SIG-M5 treated with dmso at 0.1 percent for 504 hours (cell line): ENCODE measurements around the gene TNNT2.

ENCODE experiments used
- DNase-seq: peaks from one replicate; lab custom pipeline; 2025; ENCODE audit not compliant: unreplicated experiment; lab: John Stamatoyannopoulos, UW

The TNNT2 gene

DNA sequence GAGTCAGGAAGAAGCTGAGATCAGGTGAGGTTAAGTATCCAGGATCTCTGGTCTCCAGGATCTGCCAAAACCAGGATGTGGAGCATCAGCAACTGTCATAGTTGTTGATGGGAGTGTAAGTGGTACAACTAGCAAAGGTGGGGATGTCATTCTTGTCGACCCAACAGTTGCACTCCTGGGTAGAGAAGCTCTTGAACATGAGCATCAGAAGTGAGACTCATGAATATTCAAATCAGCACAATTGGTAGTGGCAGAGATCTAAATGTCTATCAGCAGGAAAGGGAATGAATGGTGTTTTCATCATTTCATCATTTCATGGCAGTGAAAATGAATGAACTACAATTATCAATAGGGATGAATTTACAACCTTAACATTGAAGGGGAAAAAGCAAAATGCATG lies 25.9 kb upstream of the TNNT2 start:
- DNase-seq: no peak

DNA sequence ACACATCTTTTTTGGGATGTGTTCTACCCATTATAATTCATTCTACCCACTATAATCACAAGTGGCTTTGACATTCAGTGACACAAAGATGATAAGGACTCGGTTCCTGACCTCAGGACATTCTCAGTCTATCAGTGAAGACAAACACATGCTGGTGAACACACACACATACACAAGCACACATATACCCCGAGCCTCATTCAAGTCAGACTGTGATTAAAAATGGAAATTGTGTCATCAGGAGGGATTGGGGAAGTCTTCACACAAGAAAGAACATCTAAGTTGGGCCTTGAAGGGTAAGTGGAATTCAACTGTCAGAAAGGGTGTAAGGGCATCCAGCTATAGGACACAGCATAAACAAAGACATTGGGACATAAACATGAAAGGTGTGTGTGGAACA lies 24.2 kb upstream of the TNNT2 start:
- DNase-seq: peak; percentile 22

DNA sequence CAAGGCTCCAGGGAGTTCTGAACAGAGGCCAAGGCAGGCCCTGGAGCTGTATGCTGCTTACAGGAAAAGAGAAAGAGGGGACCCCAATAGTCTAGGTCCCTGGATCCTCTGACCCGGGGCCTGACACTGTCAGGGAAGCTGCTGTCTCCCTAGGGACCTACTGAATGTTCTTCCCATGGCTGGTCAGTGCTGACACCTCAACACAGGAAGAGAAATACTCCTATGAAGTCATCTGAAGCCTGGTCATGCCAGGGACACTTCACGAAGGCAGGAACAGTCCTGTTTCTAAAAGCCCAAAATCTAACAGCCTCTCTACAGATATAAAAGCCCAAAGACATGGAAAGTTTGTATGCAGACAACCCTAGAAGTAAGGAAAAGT lies 23.4 kb upstream of the TNNT2 start:
- no peak for DNase-seq

DNA sequence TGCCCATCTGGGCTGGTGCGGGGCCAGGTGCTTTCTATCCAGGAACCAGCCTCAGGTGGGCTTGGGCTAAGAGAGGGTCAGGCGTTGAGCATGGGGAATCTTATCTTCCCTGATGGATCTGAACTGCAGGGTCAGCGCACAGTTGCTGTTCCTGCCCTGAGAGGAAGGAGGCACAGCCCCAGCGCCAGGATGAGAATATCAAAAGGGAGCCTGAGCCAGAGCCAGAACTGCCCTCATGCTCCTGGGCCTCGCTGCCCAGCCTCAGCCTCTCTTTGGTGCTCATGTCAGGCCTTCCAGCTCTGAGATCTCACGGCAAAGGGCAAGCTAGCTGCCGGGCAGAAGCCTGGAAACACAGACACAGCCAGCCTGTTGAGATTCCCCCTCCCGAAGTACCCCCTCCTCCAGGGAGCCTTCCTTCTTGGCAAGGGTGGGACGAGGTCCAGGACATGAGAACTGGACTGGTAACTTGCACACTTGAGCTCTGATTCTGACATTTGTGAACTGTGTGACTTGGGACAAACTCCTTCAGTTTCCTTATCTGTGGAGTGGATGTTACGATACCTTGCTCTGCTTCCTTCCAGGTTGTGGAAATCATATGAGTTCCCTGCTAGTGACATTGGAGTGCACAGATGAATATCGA lies 22.9 kb upstream of the TNNT2 start:
- no peak for DNase-seq

DNA sequence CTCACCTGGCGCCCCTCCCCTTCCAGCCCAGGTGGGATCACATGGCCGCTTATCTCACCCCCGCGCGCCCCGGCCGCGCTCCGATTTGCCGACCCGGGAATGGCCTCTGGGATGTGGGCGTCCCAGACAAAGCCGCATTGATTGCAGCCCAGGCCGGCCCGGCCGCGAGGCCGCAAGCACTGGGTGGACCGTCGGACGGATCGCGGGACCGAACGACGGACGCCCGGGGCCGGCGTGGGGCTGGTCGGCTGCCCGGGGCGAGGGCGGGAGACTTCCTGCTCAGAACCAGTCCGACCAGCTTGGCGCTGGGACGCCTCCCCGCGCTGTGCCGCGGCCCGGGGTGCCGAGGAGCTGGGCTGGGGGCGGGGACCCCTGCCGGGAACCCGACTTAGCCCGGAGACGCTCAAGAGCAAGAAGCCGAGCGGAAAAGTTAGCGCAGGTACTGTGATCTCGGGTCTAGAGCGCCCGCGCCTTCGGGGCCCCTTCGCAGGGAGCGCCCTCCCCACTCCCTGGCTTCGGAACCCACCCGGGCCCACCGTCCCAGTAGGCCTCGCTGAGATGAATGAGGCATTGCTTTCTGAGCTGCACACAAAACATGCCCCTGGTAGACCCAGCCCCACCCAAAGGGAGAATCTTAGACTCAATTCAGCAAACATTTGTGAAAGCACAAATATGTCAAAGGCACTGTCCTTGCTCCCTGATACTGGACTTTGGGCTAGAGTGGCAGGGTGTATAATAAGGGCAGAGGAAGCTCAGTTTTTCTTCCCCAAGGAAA lies 22.1 kb upstream of the TNNT2 start:
- peak; percentile 13 for DNase-seq

DNA sequence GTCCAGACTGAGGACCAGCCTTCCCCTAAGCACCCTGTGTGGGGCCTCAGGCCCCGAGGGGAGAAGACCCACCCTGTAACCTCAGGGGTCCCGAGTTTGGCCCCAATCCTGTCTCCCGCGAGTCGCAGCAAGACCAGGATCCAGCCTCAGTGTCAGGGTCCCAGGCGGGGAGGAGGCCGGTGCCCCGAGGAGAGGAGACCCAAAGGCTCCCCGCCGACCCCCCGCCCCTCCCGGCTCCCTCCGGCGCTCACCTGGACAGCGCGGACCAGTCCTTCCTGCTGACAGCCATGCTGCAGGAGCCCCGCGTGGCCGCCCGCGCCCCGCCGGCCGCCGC lies 21.5 kb upstream of the TNNT2 start, which contains the start of gene LAD1:
TSS of gene LAD1 (minus strand) at position 307 of the 334 bp plus-strand sequence. CDS start at position 289, 18 bp downstream.
- no peak for DNase-seq

DNA sequence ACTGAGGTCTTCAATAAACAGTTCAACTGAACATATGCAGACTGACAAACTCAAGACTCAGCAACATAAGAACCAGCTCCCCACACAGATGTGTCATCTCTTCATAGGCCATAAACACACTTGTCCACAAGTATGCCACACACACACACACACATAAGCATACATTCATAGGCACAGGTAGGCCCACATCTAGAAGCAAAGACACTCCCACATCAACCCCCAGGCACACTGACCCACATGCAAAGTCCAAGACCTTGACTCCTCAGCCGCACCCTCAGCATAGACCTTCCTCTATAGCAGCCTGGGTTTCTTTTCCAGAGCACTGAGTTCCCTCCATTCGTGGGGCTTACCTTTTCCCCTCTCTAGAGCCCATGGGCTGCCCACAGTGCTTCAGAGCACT lies 20.2 kb upstream of the TNNT2 start:
- DNase-seq: no peak

DNA sequence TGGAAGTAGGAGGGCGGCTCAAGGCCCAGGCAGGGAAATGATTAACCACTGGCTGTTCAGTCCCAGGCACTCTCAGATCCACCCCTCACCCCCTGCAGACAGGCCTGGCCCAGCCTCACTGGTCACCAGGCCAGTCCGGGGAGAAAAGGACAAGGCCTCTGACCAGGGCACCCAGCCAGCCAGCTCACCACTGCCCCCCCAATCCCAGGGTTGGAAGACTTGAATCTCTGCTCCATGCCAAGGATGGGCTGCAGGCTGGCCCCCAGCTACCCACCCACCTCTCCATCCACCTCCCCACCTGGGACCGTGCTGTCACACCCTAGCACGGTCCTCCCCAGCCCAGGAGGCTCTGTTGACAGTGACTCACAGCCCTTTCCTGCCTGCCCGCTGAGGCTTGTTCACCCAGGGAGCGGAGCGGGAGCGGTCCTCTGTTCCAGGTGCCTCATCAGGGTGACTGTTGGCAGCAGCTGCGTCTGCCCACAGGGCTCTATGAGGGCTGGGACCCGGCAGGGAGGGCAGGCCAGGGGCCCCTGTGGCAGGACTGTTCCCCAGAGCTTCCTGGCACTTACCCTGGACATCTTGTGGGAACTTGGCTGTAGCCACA lies 19.5 kb upstream of the TNNT2 start:
- no peak for DNase-seq

DNA sequence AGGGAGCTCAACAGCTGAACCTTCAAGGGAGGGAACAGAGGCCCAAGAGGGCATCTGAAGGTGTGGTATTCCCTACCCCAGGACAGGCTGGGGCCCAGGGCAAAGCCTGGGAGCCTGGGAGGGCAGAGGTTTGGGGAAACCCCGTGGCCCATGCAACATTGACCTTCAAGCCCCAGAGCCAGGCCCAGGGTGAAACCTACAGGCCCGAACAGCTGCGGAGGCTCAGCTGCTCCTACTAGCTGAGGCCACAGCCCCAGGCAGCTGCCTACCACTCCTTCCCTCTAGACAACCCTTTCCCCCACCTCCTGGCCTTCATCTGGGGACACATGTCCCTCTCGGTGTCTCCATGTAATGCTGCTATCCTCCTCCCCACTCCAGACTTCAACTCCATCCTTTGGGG lies 18.5 kb upstream of the TNNT2 start:
- DNase-seq: no peak

DNA sequence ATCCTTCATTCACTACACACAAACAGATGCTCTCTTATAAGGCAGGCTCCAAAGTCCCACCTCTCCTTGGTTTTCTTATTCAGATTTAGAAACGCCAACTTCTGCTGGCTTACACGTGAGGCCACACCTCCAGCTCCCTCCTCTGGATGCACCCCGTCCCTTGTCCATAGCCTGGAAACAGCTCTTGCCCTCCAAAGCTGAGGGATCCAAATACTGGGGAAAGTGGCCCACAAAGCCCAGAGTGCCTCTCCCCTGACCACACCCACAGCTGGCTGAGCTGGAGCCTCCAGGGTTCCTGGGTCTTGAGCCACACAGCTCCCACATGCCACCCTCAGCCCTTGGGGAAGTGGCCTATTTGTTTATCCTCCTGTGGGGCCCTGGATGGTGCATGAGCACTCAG lies 17.1 kb upstream of the TNNT2 start:
- no peak for DNase-seq

DNA sequence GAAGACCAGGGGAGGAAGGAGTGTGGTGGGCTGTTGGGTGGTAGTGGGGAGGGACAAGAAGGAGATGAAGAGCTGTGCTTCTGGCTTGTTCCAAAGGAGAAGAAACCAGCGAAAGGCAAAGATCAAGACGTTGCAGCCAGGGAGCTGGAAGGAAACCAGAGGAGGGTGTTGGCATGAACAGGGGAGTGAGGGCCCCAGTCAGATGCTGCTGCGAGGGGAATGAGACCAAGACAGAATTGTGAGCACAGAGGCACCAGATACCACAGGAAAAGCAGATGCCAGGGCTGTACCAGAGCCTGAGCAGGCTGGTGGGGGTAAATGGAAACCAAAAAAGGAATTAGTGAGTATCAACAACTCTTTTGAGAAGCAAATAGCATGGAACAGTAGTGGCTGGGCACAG lies 15.6 kb upstream of the TNNT2 start:
- DNase-seq: no peak

DNA sequence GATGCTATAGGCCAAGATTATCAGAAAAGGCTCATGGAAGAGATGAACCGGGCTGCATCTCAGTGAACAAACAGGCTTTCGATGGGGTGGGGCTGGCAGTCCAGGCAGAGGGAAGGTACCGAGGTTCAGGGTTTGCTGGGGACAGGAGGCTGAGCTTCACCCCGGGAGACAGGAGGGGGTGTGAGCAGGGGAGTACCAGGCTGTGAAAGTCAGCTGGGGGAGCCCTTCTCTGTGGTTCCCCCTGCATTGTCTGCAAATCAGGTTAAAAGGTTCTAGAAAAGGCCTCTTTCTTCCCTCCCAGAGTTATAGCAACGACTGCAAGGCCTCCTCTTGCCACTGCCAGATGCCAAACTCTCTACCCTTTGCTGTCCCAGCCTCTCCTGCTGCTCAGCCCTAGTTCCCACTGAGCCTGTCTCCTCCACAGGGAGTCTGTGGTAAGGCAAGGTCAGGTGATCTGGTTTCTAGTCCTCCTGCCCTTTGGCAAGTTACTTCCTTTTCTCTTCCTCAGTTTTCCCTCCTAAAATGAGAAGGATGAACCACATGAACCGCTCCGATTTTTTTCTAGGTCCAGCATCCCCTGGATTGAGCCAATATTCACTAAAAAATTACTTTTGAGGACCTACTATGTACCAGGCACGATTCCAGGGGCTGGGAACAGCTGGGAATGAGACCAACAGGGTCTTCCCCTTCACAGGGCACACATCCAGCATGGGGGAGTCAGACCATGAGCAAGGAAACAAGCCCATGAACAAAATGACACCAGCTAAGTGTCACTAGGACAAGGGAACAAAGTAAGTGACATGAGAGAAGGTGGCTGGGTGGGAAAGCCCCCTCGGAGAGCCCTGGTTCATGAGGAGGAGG lies 14.4 kb upstream of the TNNT2 start:
- DNase-seq: no peak

DNA sequence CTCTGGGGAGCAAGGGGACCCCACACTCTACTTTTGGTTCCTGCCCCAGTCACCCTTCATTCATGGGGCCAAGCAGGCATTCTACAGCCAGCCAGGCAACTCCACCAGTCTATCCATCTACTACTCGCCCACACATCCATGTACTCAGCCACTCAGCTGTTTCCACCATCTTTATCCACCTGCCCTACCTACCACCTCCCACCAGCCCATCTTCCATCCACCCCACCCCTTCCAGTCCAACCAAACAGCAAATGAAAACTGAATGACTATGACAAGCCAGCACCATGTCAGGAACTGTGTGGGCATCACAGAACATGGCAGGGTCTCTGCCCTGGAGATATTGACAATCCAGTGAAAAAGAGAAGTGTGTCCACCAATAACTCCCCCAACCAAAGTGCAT lies 13.7 kb upstream of the TNNT2 start:
- no peak for DNase-seq

DNA sequence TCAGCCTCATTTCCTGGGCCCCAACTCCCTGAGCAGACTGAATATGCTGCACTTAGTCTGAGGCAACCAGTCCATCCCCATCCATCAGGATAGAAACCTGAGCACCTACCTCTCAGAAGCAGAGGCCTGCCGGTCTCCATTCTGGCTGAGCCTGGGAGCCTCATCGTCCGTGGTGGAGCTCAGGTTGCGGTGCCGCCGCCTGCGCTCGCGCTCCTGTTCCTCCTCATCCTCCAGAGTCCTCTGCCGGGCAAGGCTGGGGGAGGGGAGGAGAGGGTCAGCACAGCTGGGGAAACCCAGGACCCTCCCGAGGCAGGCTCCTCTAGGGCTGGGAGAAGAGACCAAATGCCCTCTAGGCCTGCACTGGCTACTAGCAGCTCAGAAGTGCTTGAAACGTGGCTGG lies 11.6 kb upstream of the TNNT2 start:
- DNase-seq: no peak

DNA sequence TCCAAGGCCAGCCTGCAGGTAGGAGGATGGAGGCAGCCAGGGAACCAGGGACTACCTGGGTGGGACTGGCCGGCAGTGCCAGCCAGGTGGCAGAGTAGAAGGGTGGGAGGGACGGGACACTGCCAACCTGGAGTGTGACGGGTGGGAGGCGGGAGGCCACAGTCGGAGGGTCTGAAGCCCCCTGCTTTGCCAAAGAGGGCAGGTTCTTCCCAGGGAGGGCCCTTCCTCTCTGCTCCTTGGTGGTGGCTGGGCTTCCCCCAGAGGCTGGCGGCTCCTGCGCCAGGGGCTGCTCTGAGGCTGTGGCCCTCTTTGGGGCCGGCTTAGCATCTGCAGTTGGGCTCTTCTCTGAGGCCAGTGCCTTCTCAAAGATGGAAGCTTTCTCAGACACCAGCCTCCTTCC lies 8.7 kb upstream of the TNNT2 start:
- DNase-seq: no peak

DNA sequence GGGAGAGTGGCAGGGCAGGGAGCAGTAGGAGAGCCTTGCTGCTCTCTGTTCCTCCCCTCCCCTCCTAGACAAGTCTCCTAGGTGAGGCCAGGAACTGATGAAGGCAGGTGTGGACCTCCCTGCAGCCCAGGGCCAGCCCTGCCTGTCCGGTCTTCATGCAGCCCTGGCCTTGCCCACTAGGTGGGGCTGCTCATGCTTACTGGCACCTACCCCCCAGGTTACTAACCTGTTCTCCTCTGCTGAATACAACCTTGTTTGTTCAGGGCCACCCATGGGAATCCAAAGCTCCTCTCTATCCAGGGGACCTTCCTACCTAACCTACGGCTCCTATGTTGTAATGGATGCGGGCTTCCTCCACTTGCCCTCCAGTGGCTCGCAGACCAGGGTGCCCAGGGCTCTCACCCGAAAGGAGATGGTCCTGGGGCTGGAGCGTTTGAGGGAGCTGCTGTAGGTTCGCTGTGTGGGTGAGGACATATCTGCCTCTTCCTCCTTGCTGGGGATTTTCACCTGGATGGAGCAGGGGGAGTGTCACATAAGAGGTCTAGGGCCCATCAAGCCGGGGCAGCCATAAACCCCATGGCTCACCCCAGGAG lies 7.9 kb upstream of the TNNT2 start:
- peak; percentile 63 for DNase-seq

DNA sequence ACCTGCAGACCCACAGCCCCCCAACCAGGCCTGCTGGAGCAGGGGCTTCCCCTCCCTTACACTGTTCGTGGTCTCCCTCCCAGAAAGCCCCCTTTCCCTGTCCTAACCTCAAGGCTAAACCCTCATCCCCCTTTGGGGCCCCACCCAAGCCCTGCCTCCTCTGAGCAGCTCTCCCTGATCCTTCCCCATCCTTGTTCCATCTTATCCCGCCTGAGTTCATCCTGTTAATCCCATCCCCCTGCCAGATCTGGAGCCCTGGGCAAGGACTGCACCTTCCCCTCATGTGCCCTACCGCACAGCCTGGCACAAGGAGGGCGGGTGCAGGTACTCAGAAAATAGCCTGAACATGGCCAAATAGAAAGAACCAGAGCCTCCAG lies 6.9 kb upstream of the TNNT2 start:
- no peak for DNase-seq

DNA sequence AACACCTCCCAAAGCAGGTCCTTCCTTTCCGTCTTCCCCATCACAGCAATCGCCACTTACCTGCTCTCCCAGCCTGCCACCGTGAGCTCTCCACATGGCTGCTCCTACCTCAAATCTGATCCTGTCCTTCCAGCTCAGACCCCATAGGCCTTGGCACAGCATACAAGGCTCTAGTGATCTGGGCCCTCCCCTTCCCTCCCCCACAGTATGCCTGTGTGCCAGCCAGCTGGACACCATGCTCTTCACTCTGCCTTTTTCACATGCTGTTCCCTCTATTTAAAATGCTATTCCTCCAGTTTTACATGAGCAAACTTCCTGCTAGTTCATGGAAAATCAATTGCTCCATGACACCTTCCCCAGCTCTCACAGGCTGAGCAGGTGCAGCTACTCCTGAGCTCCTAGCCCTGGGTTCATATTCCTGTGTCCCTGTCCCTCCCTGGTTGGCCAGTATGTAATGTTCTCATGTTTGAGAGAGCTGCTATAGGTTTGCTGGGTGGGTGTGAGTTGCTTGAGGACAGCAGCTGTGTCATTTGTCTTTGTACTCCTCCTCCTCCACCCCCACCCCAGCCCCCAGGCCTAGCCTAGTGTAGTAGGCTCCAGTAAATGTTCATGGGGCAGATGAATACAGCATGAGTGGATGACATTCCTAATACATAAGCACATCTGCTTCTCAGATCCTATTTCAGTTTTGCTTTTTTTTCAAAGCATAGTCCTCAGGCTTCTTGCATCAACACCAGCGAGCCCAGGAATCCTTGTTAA lies 6.3 kb upstream of the TNNT2 start:
- no peak for DNase-seq

DNA sequence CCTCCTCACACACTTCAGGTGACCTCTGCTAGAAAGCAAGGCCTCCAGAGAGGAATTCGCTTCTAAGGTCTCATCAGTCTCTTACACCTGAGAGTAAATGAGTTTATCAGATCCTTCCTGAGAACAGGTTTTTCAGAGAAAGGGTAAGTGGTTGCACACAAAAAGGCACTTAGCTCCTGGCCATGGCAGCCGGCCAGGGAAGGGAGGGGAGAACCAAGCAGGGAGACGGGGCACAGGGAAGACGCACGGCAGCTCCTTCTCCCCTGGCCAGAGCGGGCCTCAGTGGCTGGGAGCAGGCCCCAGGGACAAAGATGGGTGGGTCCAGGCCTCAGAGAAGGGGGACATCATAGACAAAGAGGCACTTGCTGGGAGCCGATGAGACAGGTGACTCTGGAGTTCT lies 3.6 kb upstream of the TNNT2 start:
- peak; percentile 63 for DNase-seq

DNA sequence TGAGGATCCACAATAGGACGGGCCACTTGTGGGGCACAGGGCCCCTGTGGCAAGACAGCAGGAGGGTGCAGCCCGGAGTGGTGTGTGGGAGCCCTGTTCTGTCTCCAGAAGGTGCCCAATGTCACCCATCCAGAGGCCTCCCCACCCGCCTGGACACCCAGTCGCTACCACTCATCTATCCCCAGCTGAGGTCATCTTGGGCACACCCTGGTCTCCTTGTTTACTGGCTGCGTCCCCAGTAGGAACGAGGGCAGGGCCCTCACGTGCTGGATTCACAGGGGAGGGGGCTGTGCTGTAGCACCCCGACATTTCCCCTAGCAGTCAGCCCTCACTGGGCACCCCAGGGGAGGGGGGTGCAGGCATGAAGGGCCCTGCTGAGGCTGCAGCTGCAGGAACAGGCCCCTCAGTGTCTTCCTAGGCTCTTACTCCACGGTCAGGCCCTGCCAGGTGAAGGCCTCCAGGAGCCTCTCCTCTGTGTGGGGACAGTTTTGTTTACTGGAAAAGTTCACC lies 2.3 kb upstream of the TNNT2 start:
- DNase-seq: no peak
